Pancreas (tissue), 10 donors: Measurements from ENCODE around the gene CD2AP. TPM values are rescaled to one million over a fixed set of nuclear protein-coding genes. Genes with fewer than 3 reads are reported as not detected.

Experiments used
- ATAC-seq, 4 donors: fragments of 200-7000 bp; cut with Tn5 transposase; one replicate each; pipeline versions ENCODE4 v1.8.0 to v1.9.1; 2020; ENCODE audit warnings: mild to moderate bottlenecking in 4 of 4, moderate library complexity in 4 of 4
- DNase-seq, 6 donors: peaks; one replicate each; pipeline ENCODE4 v3.0.0-alpha.2; 2020
- FAIRE-seq: peaks from 2 replicates; lab custom pipeline; 2012; peaks lifted over from hg19 to GRCh38; lab: Jason Lieb, UNC
- H3K27ac ChIP-seq, 4 donors: fragments of 200-600 bp; sonication (generic); 1 replicate in 3 of 4; 2 replicates in 1 of 4; pipeline versions ENCODE4 v1.5.0 to v1.8.0; 2020
- H3K27me3 ChIP-seq, 4 donors: fragments of 200-600 bp; one replicate each; pipeline ENCODE4 v1.8.0; 2021
- H3K36me3 ChIP-seq, 3 donors: fragments of 200-600 bp; sonication (generic) in 1 of 3; one replicate each; pipeline versions ENCODE4 v1.5.0 to v1.8.0; 2020 to 2021
- H3K4me1 ChIP-seq, 3 donors: fragments of 200-600 bp; one replicate each; pipeline ENCODE4 v1.8.0; 2021
- H3K4me3 ChIP-seq, 4 donors: fragments of 200-600 bp; sonication (generic) in 2 of 4; one replicate each; pipeline versions ENCODE4 v1.5.0 to v1.8.0; 2020 to 2021
- H3K9me3 ChIP-seq, 4 donors: fragments of 200-600 bp; one replicate each; pipeline ENCODE4 v1.8.0; 2021
- CTCF ChIP-seq, 4 donors: fragments of 200-600 bp; sonication (generic) in 3 of 4; IDR thresholded peaks; one replicate each; pipeline versions ENCODE4 v1.5.0 to v1.8.0; 2021; ENCODE audit warnings: antibody characterized with exemption in 4 of 4
- WGBS, 2 donors: extraction: QIAGEN DNeasy Blood & Tissue Kit; methylation state at CpG; one replicate each; pipeline ENCODE4 v1.1.7; 2013; 5-methylcytosine and 5-hydroxymethylcytosine counted together
- intact Hi-C, 3 donors: fragments of 100-400 bp; cut with DNase I; formaldehyde crosslinking; loops; one replicate each; pipeline versions ENCODE4 v1.11.1 to v1.14.2; 2022
- polyA plus RNA-seq, 2 donors: library from polyadenylated mRNA; stranded (reverse); fragments of 200-250 nt; gene quantifications; one replicate each; pipeline ENCODE4 v1.2.3, GENCODE V29; 2013
- total RNA-seq, 6 donors: library from RNA; stranded (reverse); fragmentation: NEBNext Ultra II Directional in 4 of 6; extraction: Animal tissue kit (Norgen Biotek cat#: 25700) in 4 of 6; gene quantifications; one replicate each; pipeline versions ENCODE4 v1.2.1 to v1.2.4, GENCODE V29; 2021 to 2023
- donor health status: healthy with polysubstance abuse.
- donor health status: DM: no; HTN: no; CAD: no; lungs with moderate emphysema.
- donor health status: DM: no; HTN: no; CAD: no.
- donor health status: control.
- donor health status: control.
- donor health status: Bipolar disorder and iron deficiency.
- donor health status: DM: yes; HTN: yes; CAD: no.
- donor health status: DM: no; HTN: no; CAD: no.
- donor health status: DM: no; HTN: no; CAD: no.
- donor health status: DM: yes; HTN: yes; CAD: no.

The CD2AP gene
- total and polyA plus RNA-seq, 8 donors, result 7.6 to 38.5 (median 17.7) TPM

- Histone ChIP-seq H3K27me3 (no peaks in the 10 kb centered on the region), H3K27ac (no peak overlapping the region), H3K4me1 (peaks cover 8 to 58% (median 30%) of the 10 kb centered on the region in 3 donors), H3K4me3 (no peak overlapping the region), H3K36me3 (no peaks in the 10 kb centered on the region), H3K9me3 (no peaks in the 10 kb centered on the region)
- intact Hi-C loops, result no loop called here
- FAIRE-seq (peak; percentile 23), ATAC-seq (no peak), DNase-seq (no peak)
- no peak for TF ChIP-seq CTCF (IDR thresholded peaks at IDR 0.05)
Observed at GRCh38 chr6:47485491-47486135, 8.0 kb downstream of the CD2AP start.

GRCh38 chr6:47489995-47490394 is 12.4 kb downstream of the CD2AP start:
- WGBS, 2 donors, result 55 to 60% methylated on average over 2 of the region's 2 CpGs
- Histone ChIP-seq H3K4me1 (peaks cover 0 to 35% (median 15%) of the 10 kb centered on the region in 3 donors), H3K27ac (no peak overlapping the region), H3K27me3 (no peaks in the 10 kb centered on the region), H3K36me3 (no peaks in the 10 kb centered on the region), H3K4me3 (no peak overlapping the region), H3K9me3 (no peaks in the 10 kb centered on the region)
- DNase-seq (no peak), FAIRE-seq (no peak), ATAC-seq (peak in 2 of 4 donors; percentile 13 to 25)
- intact Hi-C loops, result no loop called here
- no peak for TF ChIP-seq CTCF (IDR thresholded peaks at IDR 0.05)

- peak; percentile 34 for FAIRE-seq
- Histone ChIP-seq H3K27me3 (no peaks in the 10 kb centered on the region), H3K4me1 (peaks cover 0 to 35% (median 15%) of the 10 kb centered on the region in 3 donors), H3K9me3 (no peaks in the 10 kb centered on the region), H3K36me3 (no peaks in the 10 kb centered on the region), H3K27ac (no peak overlapping the region), H3K4me3 (no peak overlapping the region)
- 48 to 52% methylated on average over 1 of the region's 1 CpG for WGBS, 2 donors
- no peak for ATAC-seq
- DNase-seq, result no peak
- TF ChIP-seq CTCF (IDR thresholded peaks at IDR 0.05), result no peak
- intact Hi-C loops, result no loop called here
Observed at GRCh38 chr6:47490676-47491075, 13.1 kb downstream of the CD2AP start.

- WGBS, 2 donors, result 71 to 81% methylated on average over 2 of the region's 2 CpGs
- no peak for ATAC-seq
- intact Hi-C loops, result no loop called here
Observed at GRCh38 chr6:47492355-47492754, 14.8 kb downstream of the CD2AP start.

More at GRCh38 chr6:47492355-47492754, 14.8 kb downstream of the CD2AP start:
- Histone ChIP-seq H3K4me1 (peaks cover 0 to 27% (median 24%) of the 10 kb centered on the region in 3 donors), H3K27ac (no peak overlapping the region), H3K36me3 (no peaks in the 10 kb centered on the region), H3K4me3 (no peak overlapping the region), H3K27me3 (no peaks in the 10 kb centered on the region), H3K9me3 (no peaks in the 10 kb centered on the region)
- TF ChIP-seq CTCF (IDR thresholded peaks at IDR 0.05), result no peak
- FAIRE-seq (no peak), DNase-seq (no peak)
